ENCODE results near the gene ANXA11.

ANXA11 gene

DNA sequence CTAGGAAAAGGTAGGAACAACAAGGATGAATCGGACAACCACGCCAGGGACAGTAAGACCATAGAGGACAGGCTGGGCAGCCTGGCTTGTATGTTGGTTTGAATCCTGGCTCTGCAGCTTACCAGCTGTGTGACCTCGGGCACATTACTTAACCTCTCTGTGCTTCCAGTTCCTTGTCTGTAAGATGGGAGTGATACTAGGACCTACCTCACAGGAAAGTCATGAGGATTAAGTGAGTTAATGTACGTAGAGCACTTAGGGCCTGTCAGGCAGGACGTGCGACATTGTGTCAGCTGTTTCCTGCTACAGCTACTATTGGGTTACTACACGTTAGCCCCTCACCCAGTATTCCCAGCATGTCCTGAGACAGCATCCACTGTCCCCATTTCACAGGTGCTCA is 40.7 kb downstream of the ANXA11 start:
- no peak overlapping the region for H3K4me3 ChIP-seq (ENCODE audit: low read depth, low read length)
- CTCF ChIA-PET = interaction anchor here (0.8 to 2.5 kb wide), 3 partner anchors 14 to 21 kb away, joined by 3 to 8 read pairs (median 5); no protein-coding TSS in a partner anchor
- TF ChIP-seq, protein P1, sequence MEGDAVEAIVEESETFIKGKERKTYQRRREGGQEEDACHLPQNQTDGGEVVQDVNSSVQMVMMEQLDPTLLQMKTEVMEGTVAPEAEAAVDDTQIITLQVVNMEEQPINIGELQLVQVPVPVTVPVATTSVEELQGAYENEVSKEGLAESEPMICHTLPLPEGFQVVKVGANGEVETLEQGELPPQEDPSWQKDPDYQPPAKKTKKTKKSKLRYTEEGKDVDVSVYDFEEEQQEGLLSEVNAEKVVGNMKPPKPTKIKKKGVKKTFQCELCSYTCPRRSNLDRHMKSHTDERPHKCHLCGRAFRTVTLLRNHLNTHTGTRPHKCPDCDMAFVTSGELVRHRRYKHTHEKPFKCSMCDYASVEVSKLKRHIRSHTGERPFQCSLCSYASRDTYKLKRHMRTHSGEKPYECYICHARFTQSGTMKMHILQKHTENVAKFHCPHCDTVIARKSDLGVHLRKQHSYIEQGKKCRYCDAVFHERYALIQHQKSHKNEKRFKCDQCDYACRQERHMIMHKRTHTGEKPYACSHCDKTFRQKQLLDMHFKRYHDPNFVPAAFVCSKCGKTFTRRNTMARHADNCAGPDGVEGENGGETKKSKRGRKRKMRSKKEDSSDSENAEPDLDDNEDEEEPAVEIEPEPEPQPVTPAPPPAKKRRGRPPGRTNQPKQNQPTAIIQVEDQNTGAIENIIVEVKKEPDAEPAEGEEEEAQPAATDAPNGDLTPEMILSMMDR (IDR thresholded peaks at IDR 0.05; ENCODE audit: insufficient read depth, low read length, missing control alignments) = no peak
- POLR2A ChIA-PET = interaction anchor here (1.0 kb wide), 1 partner anchor 41 kb away, joined by 3 read pairs; the partner anchor contains the start of gene ANXA11
- no peak for DNase-seq (ENCODE audit: low read depth, low spot score)

DNA sequence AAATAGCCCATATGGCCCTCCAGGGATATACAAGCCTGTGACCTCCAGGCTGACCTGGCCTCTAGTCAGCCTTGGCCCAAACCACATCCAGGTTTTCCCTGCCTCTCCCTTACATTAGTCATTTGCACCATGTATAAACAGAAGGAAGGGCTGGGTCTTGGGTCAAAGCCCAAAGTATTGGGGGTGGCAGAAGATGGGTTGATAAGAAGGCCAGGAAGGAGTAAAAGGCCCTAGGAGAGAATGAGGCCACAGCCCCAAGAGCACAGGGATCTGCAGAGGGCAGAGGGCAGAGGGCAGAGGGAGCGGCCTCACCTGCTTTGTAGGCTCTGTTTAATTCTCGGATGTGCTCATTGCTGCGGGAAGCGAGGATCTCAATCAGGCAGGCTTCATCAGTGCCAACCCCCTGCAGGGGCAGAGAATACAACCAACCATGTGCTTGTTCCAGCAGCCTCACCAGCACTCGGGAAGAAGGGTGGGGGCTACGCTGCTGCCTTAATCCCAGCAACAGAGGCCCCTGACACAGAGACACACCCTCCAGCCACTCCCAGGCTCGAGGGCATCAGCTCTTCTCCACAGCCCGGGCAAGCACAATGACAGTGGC is 41.5 kb downstream of the ANXA11 start:
- TF ChIP-seq, protein P1 (IDR thresholded peaks at IDR 0.05; ENCODE audit: insufficient read depth, low read length, missing control alignments) = no peak
- no peak overlapping the region for H3K4me3 ChIP-seq (ENCODE audit: low read depth, low read length)
- DNase-seq (ENCODE audit: low read depth, low spot score) = no peak
- ChIA-PET CTCF (interaction anchor here (1.6 to 2.5 kb wide), 2 partner anchors 13 to 15 kb away, joined by 7 to 8 read pairs; no protein-coding TSS in a partner anchor), POLR2A (no interaction called here)

DNA sequence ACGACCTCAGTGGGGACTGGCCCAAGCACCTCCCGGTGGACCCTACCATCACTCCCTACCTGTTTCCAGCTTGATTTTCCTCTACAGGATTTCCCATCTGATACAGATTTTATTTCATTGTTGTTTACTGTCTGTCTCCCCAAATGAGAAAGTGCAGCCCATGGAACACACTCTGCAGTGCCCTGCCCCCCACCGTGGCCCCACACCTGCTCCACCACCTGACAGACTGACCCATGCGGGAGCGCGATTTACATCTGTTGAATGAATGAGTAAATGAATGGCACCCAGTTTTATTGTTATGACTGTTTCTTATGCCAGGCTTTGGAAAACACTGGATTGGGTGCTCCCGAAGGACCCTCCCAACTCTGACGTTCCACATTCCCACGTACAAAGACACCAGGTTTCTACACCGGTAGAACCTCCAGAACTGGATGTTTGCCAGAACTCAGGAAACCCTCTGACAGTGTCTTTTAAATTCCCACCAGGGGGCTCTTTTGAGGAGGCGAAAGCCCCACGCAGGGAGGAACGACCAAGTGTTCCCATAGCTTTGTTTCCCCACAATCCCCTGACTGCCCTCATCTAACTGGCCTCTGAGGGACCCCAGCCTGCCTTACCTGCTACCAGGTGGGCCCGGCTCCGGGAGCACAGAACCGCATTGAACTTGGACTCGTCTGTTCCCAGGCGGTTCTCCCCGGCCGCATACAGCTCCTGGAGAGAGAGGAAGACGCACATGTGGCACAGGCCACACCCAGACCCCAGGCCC is 43.8 kb downstream of the ANXA11 start:
- DNase-seq (ENCODE audit: low read depth, low spot score) = no peak
- CTCF ChIA-PET = interaction anchor here (0.8 to 2.4 kb wide), 9 partner anchors 10 to 114 kb away, joined by 3 to 10 read pairs (median 3); no protein-coding TSS in a partner anchor
- no peak overlapping the region for H3K4me3 ChIP-seq (ENCODE audit: low read depth, low read length)
- TF ChIP-seq, protein P1 (IDR thresholded peaks at IDR 0.05; ENCODE audit: insufficient read depth, low read length, missing control alignments) = no peak
- POLR2A ChIA-PET = no interaction called here

DNA sequence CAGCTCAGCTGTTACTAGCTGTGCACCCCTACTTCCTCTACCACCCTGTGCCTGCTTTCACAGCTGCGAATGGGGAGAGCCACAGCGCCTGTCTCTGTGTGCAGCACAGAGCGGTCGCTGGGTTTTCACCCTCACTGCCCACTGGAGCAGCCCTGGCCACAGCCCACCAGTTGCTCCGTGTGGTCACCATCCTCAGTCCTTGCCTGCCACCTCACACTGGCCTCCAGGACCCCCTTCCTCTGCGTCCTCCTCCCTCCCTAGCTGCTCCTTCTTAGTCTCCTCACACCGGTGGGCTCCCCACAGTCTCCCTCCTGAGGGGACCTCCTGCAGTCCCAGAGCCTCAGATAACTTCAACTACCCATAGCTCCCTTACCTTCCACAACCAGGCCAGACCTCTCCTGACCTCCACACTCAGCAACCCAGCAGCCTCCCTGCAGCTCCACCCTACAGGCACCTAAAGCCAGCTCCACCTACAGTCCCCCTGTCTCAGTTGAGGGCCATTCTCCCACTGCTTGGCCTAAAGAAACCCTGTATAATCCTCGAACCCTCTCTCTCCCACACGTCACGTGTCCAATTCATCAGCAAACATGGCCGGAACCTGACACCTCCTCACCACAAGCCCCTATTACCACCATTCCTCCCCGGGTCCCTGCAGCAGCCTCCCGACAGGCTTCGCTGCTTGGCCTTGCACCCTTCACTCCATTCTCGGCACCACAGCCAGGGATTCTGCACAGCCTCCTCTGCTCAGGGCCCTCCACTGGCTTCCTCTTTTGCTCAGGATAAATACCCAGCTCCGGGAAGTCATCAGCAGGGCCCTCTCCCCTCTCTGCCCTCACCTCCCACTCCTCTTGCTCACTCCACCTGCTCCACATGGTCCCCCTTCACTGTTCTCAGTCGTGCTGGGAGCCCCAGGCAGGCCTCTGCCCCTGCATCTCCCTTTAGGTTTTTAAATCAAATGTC is 44.7 kb downstream of the ANXA11 start:
- ChIA-PET POLR2A (no interaction called here), CTCF (interaction anchor here (0.8 to 1.5 kb wide), 7 partner anchors 10 to 113 kb away, joined by 3 to 6 read pairs (median 3); no protein-coding TSS in a partner anchor)
- no peak overlapping the region for H3K4me3 ChIP-seq (ENCODE audit: low read depth, low read length)
- TF ChIP-seq, protein P1 (IDR thresholded peaks at IDR 0.05; ENCODE audit: insufficient read depth, low read length, missing control alignments) = no peak
- no peak for DNase-seq (ENCODE audit: low read depth, low spot score)

DNA sequence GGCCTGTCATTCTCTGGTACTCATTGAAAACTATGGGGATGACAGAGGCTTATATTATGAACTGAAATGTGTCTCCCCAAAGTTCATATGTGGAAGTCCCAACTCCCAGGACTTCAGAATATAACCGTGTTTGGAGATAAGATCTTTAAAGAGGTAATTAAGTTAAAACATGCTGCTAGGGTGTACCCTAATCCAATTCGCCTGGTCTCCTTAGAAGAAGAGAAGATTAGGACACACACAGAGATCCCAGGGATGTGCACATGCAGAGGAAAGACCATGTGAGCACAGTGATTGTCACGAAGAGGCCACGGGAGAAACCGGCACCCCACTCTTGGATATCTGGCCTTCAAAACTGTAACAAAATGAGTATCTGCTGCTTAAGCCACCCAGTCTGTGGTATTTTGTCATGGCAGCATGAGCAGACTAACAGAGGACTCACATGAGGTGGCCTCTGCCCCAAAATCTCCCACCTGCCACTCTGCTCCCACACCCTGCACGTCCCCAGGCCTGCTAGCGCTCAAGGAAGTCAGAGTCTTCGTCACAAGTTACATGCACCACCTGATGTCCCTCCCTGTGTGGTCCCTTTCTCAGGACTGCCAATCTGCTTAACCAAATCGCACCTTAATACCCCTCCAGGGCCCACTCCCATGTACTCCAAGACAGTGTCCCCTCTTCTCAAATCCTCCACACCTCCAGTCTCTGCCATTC is 46.0 kb downstream of the ANXA11 start:
- ChIA-PET POLR2A (interaction anchor here (0.8 to 1.2 kb wide), 2 partner anchors 44 to 46 kb away, joined by 3 to 7 read pairs; partner anchors contain the start of gene ANXA11), CTCF (interaction anchor here (1.1 to 1.4 kb wide), 5 partner anchors 15 to 63 kb away, joined by 3 to 10 read pairs (median 5); no protein-coding TSS in a partner anchor)
- H3K4me3 ChIP-seq (ENCODE audit: low read depth, low read length) = no peak overlapping the region
- DNase-seq (ENCODE audit: low read depth, low spot score) = no peak
- TF ChIP-seq, protein P1 (IDR thresholded peaks at IDR 0.05; ENCODE audit: insufficient read depth, low read length, missing control alignments) = no peak

All from AG04449 (cell line).